GM18507 (cell line): ENCODE data around the gene C5orf46.

Experiments
- DNase-seq: peaks from one replicate; pipeline ENCODE4 v3.0.0; 2011; ENCODE audit warnings: low read depth; ENCODE audit not compliant: insufficient read length; ENCODE audit errors: extremely low spot score
- FAIRE-seq: peaks from 2 replicates; lab custom pipeline; 2011; peaks lifted over from hg19 to GRCh38; lab: Jason Lieb, UNC

C5orf46 gene

GRCh38 chr5:147869112-147869511 lies 37.2 kb downstream of the C5orf46 start:
- DNase-seq: no peak
- FAIRE-seq: no peak

GRCh38 chr5:147863454-147864158 lies 42.7 kb downstream of the C5orf46 start:
- FAIRE-seq: no peak
- no peak for DNase-seq

DNA sequence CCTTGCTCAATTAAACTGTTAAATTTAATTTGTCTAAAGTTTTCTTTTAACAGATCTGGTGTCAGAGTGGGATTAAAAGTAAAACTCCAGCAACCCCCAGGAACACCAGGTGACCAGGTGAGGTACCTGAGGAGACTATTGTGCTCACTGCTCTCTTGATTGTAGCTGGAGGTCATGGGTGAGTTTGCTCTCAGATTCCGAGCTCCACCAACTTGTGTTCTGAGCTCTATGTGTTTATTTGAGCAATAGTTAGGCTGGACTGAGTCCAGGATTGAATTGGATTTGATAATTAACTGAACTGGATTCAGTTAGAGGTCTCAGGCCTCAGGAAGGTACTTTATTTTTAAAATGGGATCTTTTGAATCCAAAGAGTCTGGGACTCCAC lies 45.7 kb downstream of the C5orf46 start:
- no peak for DNase-seq

GRCh38 chr5:147859962-147860640 lies 46.2 kb downstream of the C5orf46 start:
- DNase-seq: no peak
- no peak for FAIRE-seq

More for the DNA sequence above, 45.7 kb downstream of the C5orf46 start:
- no peak for FAIRE-seq

DNA sequence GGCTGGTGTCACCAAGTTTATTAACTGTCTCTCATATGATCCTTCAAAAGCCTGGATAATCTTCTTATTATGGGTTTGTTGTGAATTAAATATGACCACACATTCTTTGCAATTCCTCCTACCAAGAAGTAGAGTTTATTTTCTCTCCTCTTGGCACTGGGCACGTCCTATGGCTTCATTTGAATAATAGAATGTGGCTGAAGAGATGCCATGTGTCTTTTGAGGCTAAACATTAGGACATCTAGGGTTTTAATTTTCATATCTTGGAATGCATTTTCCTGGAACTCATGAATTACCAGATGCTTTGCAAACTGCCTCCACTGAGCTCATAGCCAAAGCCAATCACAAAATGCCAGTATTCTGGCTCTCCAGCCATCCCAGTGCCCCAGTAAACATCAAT lies 47.8 kb downstream of the C5orf46 start:
- no peak for FAIRE-seq
- no peak for DNase-seq

DNA sequence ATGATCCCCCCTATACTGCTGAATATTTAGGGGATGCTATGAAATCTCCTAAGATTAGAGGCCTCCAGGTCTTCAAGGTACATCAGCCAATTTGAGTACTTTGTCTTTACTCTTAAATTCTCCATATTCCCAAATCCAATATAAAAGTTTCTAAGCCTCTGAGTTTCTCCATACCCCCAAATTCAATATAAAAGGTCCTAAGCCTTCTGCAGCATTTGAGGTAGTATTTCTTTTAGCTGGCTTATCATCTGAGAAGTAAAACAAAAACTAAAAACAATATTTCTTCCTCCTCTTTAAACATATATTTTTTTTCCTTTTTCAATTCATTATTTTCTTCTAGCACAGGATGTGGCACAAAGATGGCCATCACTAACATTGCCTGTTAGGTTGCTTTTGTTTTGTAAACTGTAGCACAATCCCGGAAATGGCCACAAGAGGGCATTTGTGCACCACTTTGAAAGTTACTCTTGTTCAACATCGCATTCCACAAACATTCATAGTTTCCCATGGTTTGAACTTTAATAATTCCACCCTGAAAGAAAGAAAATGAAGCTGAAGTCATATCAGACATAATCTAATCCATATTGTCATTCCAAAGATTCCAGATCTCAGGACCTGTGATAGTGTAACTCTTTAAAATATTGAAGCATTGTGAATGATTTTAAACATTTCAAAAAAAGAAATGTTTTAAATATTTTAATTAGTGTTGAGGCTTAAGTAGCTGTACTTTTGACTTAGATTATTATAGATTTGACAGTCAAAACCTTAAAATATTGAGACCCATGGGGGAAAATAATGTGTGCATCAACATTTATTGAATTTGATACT lies 48.8 kb downstream of the C5orf46 start:
- DNase-seq (no peak), FAIRE-seq (peak; percentile 44)

DNA sequence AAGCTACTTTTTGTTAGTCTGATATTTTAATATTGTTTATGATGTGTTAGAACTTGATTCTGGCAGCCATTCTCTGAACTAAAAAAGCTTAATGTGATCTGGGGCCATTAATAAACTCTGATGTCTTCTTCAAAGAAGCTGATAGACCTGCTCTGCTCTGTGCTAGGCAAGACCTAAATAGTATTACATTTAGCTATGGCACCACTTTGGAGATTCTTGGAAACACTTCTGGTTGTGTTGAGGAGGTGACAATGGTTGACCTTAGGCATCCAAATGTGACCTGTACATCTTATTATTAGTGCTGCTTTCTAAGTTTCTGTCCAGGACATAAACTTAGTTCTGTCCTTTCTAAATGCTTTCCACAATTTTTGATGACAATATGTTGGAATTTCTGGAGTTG lies 49.5 kb downstream of the C5orf46 start:
- DNase-seq: no peak
- FAIRE-seq: no peak

GRCh38 chr5:147855774-147856069 lies 50.6 kb downstream of the C5orf46 start:
- FAIRE-seq (no peak), DNase-seq (no peak)

- DNase-seq (no peak), FAIRE-seq (no peak)
Measured at GRCh38 chr5:147854894-147855773, 51.2 kb downstream of the C5orf46 start.

GRCh38 chr5:147854331-147854730 lies 52.0 kb downstream of the C5orf46 start:
- DNase-seq: no peak
- FAIRE-seq: no peak

DNA sequence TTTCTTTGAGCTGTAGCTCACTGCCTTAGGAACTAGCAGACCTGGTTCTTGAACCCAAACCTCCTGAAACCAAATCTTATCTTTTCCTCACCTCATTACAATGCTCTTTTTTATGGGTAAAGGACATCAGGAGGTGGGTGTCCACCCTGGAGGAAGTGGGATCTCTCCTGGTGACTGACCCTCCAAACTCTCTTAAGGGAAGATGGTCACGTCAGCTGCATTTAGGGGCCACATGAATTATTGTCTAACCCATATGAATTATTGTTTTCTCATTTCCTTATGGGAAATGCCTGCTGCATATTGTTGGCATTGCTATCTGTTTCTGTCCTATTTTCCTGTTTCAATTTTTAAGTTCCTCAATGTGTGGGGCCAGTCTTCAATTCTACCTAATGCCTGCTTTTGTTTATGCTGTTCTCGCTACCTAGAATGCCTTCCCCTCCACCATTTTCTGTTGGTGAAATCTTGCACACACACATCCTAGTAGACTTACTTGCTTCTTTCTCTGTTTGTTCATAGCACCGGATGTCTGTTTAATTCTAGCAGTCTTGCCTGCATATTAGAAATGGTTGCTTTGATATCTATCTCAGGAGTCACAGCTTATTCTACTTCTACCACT lies 52.9 kb downstream of the C5orf46 start:
- DNase-seq (no peak), FAIRE-seq (no peak)

- DNase-seq: no peak
- no peak for FAIRE-seq
Measured at GRCh38 chr5:147852365-147852764, 54.0 kb downstream of the C5orf46 start.

GRCh38 chr5:147851578-147851977 lies 54.8 kb downstream of the C5orf46 start:
- DNase-seq (no peak), FAIRE-seq (no peak)

DNA sequence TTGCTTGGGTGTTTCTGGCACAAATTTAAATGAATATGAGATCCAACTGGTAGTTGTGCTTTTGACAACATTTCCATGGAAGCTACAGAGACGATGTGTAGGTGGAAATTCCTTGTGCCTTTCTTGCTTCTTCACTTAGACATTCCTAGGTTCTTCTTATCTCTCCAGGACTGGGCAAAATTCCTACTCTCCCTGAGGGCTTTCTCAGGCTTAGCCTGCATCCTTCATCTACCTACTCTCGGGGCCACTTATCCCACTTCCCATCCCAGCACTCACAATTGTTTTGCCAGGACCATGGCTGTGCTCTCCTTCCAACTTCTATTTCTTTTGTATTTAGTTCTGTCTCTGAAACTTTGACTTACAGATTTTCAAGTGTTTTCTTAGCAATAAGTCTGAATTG lies 57.1 kb downstream of the C5orf46 start:
- no peak for DNase-seq
- FAIRE-seq: no peak

- FAIRE-seq: no peak
- DNase-seq: no peak
Measured at GRCh38 chr5:147845618-147846017, 60.7 kb downstream of the C5orf46 start.

- no peak for FAIRE-seq
- DNase-seq: no peak
Measured at GRCh38 chr5:147844846-147845245, 61.5 kb downstream of the C5orf46 start.

- DNase-seq (no peak), FAIRE-seq (no peak)
Measured at GRCh38 chr5:147842869-147843268, 63.5 kb downstream of the C5orf46 start.
